BJ (cell line): ENCODE results near the gene NOX3. TPM values are rescaled to one million over a fixed set of nuclear protein-coding genes. Genes with fewer than 3 reads are reported as not detected.
"Not testable (repeated sequence)": the region's sequence is repeated elsewhere in the genome, so short reads cannot be mapped to it uniquely, and the experiment has no call there.

Source experiments
- CTCF ChIA-PET: fragments of 350-600 bp; formaldehyde crosslinking; extraction: SDS; loops from one replicate; lab custom pipeline; 2021; ENCODE audit warnings: antibody characterized with exemption, inconsistent platforms; lab: Yijun Ruan, JAX
- POLR2A ChIA-PET: fragments of 300-600 bp; sonication (Branson Sonifier 250); formaldehyde crosslinking; extraction: SDS; loops from one replicate; lab custom pipeline; 2021; ENCODE audit warnings: antibody characterized with exemption; lab: Charles Lee
- DNase-seq: peaks from one replicate; pipeline ENCODE4 v3.0.0-alpha.2; 2011; ENCODE audit warnings: low read depth
- H3K27me3 ChIP-seq: 2 replicates; pipeline ENCODE4 v1.6.0; 2011; ENCODE audit warnings: low read length; ENCODE audit not compliant: control insufficient read depth, insufficient read depth
- H3K36me3 ChIP-seq: 2 replicates; pipeline ENCODE4 v1.5.1; 2011; ENCODE audit warnings: low read length; ENCODE audit not compliant: control insufficient read depth, insufficient read depth
- H3K4me3 ChIP-seq: 2 replicates; pipeline ENCODE4 v1.5.1; 2011; ENCODE audit warnings: low read depth, mild to moderate bottlenecking, control low read depth, low read length
- CTCF ChIP-seq: IDR thresholded peaks from 2 replicates; pipeline ENCODE4 v1.5.1; 2011; ENCODE audit warnings: low read depth, mild to moderate bottlenecking, control low read depth, inconsistent platforms, low read length, moderate library complexity; ENCODE audit not compliant: insufficient read depth
- polyA plus RNA-seq: library from polyadenylated mRNA; depleted of rRNA; stranded (reverse); fragments of >200 nt; gene quantifications from 2 replicates; pipeline ENCODE4 v1.2.3, GENCODE V29; 2011

The NOX3 gene
- polyA plus RNA-seq, 1 experiment = not detected

GRCh38 chr6:155492061-155492735, 36.6 kb upstream of the NOX3 start:
- no peak for TF ChIP-seq CTCF
- POLR2A ChIA-PET = no interaction called here
- DNase-seq = no peak
- Histone ChIP-seq H3K36me3 (no peaks in the 10 kb centered on the region; the same call in 1 of the 2 replicates), H3K4me3 (no peak overlapping the region), H3K27me3 (no peaks in the 10 kb centered on the region)
- CTCF ChIA-PET = no interaction called here

- no peaks in the 10 kb centered on the region; the same call in 1 of the 2 replicates for H3K36me3 ChIP-seq
- no peaks in the 10 kb centered on the region for H3K27me3 ChIP-seq
- no peak for DNase-seq
- no peak for TF ChIP-seq CTCF
- CTCF ChIA-PET = no interaction called here
- no peak overlapping the region for H3K4me3 ChIP-seq
- POLR2A ChIA-PET = no interaction called here
These were observed 35.8 kb upstream of the NOX3 start for GRCh38 chr6:155491421-155491820.

GRCh38 chr6:155488197-155488596, 32.6 kb upstream of the NOX3 start:
- POLR2A ChIA-PET, DNase-seq, H3K4me3 ChIP-seq, H3K27me3 ChIP-seq, H3K36me3 ChIP-seq, CTCF ChIA-PET: not testable (repeated sequence)

- no peak for TF ChIP-seq CTCF
- CTCF ChIA-PET = interaction anchor here (0.7 kb wide), 1 partner anchor 370 kb away, joined by 3 read pairs; no protein-coding TSS in a partner anchor
- POLR2A ChIA-PET = no interaction called here
- Histone ChIP-seq H3K4me3 (no peak overlapping the region), H3K36me3 (no peaks in the 10 kb centered on the region), H3K27me3 (no peaks in the 10 kb centered on the region)
- DNase-seq = no peak
These were observed 31.9 kb upstream of the NOX3 start for GRCh38 chr6:155487371-155488130.

GRCh38 chr6:155486721-155487294, 31.2 kb upstream of the NOX3 start:
- CTCF ChIA-PET = interaction anchor here (0.7 to 1.2 kb wide), 3 partner anchors 8 to 369 kb away, joined by 3 read pairs; no protein-coding TSS in a partner anchor
- no peak for DNase-seq
- no peak overlapping the region for H3K4me3 ChIP-seq
- H3K27me3 ChIP-seq = no peaks in the 10 kb centered on the region
- H3K36me3 ChIP-seq = no peaks in the 10 kb centered on the region
- POLR2A ChIA-PET = no interaction called here
- no peak for TF ChIP-seq CTCF
